Astrocyte (in vitro differentiated cells and primary cell): ENCODE results near the gene BRF1. TPM values are rescaled to one million over a fixed set of nuclear protein-coding genes. Genes with fewer than 3 reads are reported as not detected.
"Not testable (repeated sequence)": the region's sequence is repeated elsewhere in the genome, so short reads cannot be mapped to it uniquely, and the experiment has no call there.

Source experiments
- DNase-seq: peaks from one replicate; pipeline ENCODE4 v3.0.0-alpha.2; 2010; ENCODE audit warnings: low read depth
- FAIRE-seq: peaks from 2 replicates; lab custom pipeline; 2011; peaks lifted over from hg19 to GRCh38; lab: Jason Lieb, UNC
- H2AFZ ChIP-seq: 2 replicates; pipeline ENCODE4 v1.6.0; 2012; ENCODE audit warnings: low read depth, low read length, inconsistent platforms
- H3K27ac ChIP-seq: 2 replicates; pipeline ENCODE4 v1.5.1; 2011; ENCODE audit warnings: low read depth, low read length, inconsistent platforms
- H3K27me3 ChIP-seq: 2 replicates; pipeline ENCODE4 v1.6.0; 2011; ENCODE audit warnings: low read length, inconsistent platforms; ENCODE audit not compliant: insufficient read depth
- H3K36me3 ChIP-seq: 2 replicates; pipeline ENCODE4 v1.5.1; 2011; ENCODE audit warnings: low read length, inconsistent platforms; ENCODE audit not compliant: insufficient read depth
- H3K4me1 ChIP-seq: 2 replicates; pipeline ENCODE4 v1.5.1; 2011; ENCODE audit warnings: low read length, inconsistent platforms; ENCODE audit not compliant: insufficient read depth
- H3K4me2 ChIP-seq: 2 replicates; pipeline ENCODE4 v1.6.0; 2012; ENCODE audit warnings: low read length, inconsistent platforms
- H3K4me3 ChIP-seq: 2 replicates; pipeline ENCODE4 v1.5.1; 2011; ENCODE audit warnings: low read depth, mild to moderate bottlenecking, low read length, inconsistent platforms; ENCODE audit not compliant: insufficient read depth
- H3K79me2 ChIP-seq: 2 replicates; pipeline ENCODE4 v1.6.0; 2012; ENCODE audit warnings: mild to moderate bottlenecking, low read length, inconsistent platforms; ENCODE audit not compliant: insufficient read depth
- H3K9ac ChIP-seq: 2 replicates; pipeline ENCODE4 v1.6.0; 2012; ENCODE audit warnings: mild to moderate bottlenecking, low read length, inconsistent platforms
- H3K9me3 ChIP-seq: 2 replicates; pipeline ENCODE4 v1.5.1; 2012; ENCODE audit warnings: low read depth, mild to moderate bottlenecking, low read length, inconsistent platforms; ENCODE audit not compliant: insufficient read depth
- H4K20me1 ChIP-seq: 2 replicates; pipeline ENCODE4 v1.6.0; 2012; ENCODE audit warnings: low read length, inconsistent platforms; ENCODE audit not compliant: insufficient read depth
- H3K27ac Mint-ChIP-seq: one replicate; pipeline ENCODE4 v1.8.0; 2021; ENCODE audit warnings: mild to moderate bottlenecking, mixed read lengths; ENCODE audit not compliant: unreplicated experiment
- H3K27me3 Mint-ChIP-seq: one replicate; pipeline ENCODE4 v1.8.0; 2021; ENCODE audit warnings: low read depth, mixed read lengths; ENCODE audit not compliant: unreplicated experiment
- H3K36me3 Mint-ChIP-seq: one replicate; pipeline ENCODE4 v1.8.0; 2021; ENCODE audit warnings: low read depth, mixed read lengths; ENCODE audit not compliant: unreplicated experiment
- H3K4me1 Mint-ChIP-seq: one replicate; pipeline ENCODE4 v1.8.0; 2021; ENCODE audit warnings: low read depth, mixed read lengths; ENCODE audit not compliant: unreplicated experiment
- H3K4me3 Mint-ChIP-seq: one replicate; pipeline ENCODE4 v1.8.0; 2021; ENCODE audit warnings: mild to moderate bottlenecking, moderate library complexity, mixed read lengths; ENCODE audit not compliant: unreplicated experiment
- H3K9me3 Mint-ChIP-seq: one replicate; pipeline ENCODE4 v1.8.0; 2021; ENCODE audit warnings: mild to moderate bottlenecking, mixed read lengths; ENCODE audit not compliant: unreplicated experiment
- EZH2 ChIP-seq: IDR thresholded peaks from 2 replicates; pipeline ENCODE4 v1.6.1; 2012; ENCODE audit warnings: mild to moderate bottlenecking, low read length, inconsistent platforms; ENCODE audit not compliant: insufficient read depth
- total RNA-seq: library from RNA; stranded (reverse); gene quantifications from 2 replicates; pipeline ENCODE4 v1.2.1, GENCODE V29; 2021
- TF ChIP-seq, protein P1 (sequence below): IDR thresholded peaks from 2 replicates; pipeline ENCODE4 v1.5.1; 2011; ENCODE audit warnings: low read depth, mild to moderate bottlenecking, inconsistent platforms, low read length, moderate library complexity; ENCODE audit not compliant: insufficient read depth

Gene BRF1
- total RNA-seq, 1 donor from 2014 or later: 20.5 TPM

DNA sequence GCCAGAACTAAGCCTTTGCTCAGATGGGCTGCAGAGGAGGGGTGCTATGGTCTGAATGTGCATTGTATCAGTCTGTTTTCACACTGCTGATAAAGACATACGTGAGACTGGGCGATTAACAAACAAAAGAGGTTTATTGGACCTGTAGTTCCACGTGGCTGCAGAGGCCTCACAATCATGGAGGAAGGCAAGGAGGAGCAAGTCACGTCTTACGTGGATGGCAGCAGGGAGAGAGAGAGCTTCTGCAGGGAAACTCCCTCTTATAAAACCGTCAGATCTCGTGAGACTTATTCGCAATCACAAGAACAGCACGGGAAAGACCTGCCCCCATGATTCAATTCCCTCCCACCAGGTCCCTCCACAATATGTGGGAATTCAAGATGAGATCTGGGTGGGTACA is 3.8 kb upstream of the BRF1 start:
- no peaks in the 10 kb centered on the region for H3K27me3 Mint-ChIP-seq
- H3K27ac Mint-ChIP-seq: no peak overlapping the region

DNA sequence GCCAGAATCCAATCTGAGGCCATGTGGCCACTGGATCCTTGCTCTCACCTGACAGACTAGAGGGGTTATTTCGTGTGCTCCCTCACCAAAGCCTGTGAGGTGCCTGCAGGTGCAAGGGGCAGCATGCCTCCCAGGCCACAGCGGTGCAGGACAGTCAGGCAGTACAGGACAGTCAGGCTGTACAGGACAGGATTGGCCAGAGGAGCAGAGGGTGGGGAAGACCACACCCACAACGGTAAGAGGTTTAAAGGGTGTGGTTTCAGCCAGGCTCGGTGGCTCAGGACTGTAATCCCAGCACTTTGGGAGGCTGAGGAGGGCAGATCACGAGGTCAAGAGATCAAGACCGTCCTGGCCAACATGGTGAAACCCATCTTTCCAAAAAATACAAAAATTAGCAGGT is 3.1 kb upstream of the BRF1 start:
- Mint-ChIP-seq H3K27me3 (no peaks in the 10 kb centered on the region), H3K4me1 (peaks cover 4% of the 10 kb centered on the region), H3K36me3 (peaks cover 3% of the 10 kb centered on the region), H3K9me3 (no peaks in the 10 kb centered on the region), H3K4me3 (no peak overlapping the region), H3K27ac (no peak overlapping the region)
- Histone ChIP-seq H3K4me3 (no peak overlapping the region), H3K9me3 (no peaks in the 10 kb centered on the region), H3K27me3 (no peaks in the 10 kb centered on the region), H3K4me2 (no peak overlapping the region), H3K9ac (no peak overlapping the region), H3K4me1 (peaks cover 4% of the 10 kb centered on the region), H3K79me2 (peaks cover 14% of the 10 kb centered on the region), H3K36me3 (no peaks in the 10 kb centered on the region), H3K27ac (no peak overlapping the region), H4K20me1 (peaks cover 12% of the 10 kb centered on the region), H2AFZ (no peak overlapping the region)
- TF ChIP-seq EZH2: no peak
- DNase-seq: no peak
- no peak for FAIRE-seq

More for the DNA sequence above, 3.8 kb upstream of the BRF1 start:
- Histone ChIP-seq H3K27me3 (no peaks in the 10 kb centered on the region), H3K9ac (no peak overlapping the region), H3K4me3 (no peak overlapping the region), H3K27ac (no peak overlapping the region), H3K79me2 (peaks cover 8% of the 10 kb centered on the region), H4K20me1 (peaks cover 5% of the 10 kb centered on the region), H3K9me3 (no peaks in the 10 kb centered on the region), H2AFZ (no peak overlapping the region), H3K36me3 (no peaks in the 10 kb centered on the region), H3K4me2 (no peak overlapping the region), H3K4me1 (peaks cover 2% of the 10 kb centered on the region)
- no peak for TF ChIP-seq EZH2
- TF ChIP-seq, protein P1, sequence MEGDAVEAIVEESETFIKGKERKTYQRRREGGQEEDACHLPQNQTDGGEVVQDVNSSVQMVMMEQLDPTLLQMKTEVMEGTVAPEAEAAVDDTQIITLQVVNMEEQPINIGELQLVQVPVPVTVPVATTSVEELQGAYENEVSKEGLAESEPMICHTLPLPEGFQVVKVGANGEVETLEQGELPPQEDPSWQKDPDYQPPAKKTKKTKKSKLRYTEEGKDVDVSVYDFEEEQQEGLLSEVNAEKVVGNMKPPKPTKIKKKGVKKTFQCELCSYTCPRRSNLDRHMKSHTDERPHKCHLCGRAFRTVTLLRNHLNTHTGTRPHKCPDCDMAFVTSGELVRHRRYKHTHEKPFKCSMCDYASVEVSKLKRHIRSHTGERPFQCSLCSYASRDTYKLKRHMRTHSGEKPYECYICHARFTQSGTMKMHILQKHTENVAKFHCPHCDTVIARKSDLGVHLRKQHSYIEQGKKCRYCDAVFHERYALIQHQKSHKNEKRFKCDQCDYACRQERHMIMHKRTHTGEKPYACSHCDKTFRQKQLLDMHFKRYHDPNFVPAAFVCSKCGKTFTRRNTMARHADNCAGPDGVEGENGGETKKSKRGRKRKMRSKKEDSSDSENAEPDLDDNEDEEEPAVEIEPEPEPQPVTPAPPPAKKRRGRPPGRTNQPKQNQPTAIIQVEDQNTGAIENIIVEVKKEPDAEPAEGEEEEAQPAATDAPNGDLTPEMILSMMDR: no peak
- peaks cover 3% of the 10 kb centered on the region for H3K36me3 Mint-ChIP-seq
- DNase-seq (no peak), FAIRE-seq (no peak)
- H3K4me3 Mint-ChIP-seq: no peak overlapping the region
- H3K4me1 Mint-ChIP-seq: peaks cover 3% of the 10 kb centered on the region
- no peaks in the 10 kb centered on the region for H3K9me3 Mint-ChIP-seq

DNA sequence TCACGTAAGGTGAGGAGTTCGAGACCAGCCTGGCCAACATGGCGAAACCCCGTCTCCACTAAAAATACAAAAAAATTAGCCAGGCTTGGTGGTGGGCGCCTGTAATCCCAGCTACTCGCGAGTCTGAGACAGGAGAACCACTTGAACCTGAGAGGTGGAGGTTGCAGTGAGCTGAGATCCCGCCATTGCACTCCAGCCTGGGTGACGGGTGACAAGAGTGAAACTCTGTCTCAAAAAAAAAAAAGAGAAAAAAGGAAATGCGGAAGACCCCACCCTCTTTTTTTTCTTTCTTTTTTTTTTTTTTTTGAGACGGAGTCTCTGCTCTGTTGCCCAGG is 1.1 kb upstream of the BRF1 start:
- not testable (repeated sequence) for H3K4me1 Mint-ChIP-seq, H3K27ac Mint-ChIP-seq, H3K9me3 ChIP-seq, H3K27ac ChIP-seq, H3K36me3 ChIP-seq, FAIRE-seq, DNase-seq, H3K27me3 ChIP-seq, H3K27me3 Mint-ChIP-seq, H3K9ac ChIP-seq, H3K36me3 Mint-ChIP-seq, H3K9me3 Mint-ChIP-seq, H3K4me1 ChIP-seq
- peak overlapping the region; percentile 89 for H3K4me3 Mint-ChIP-seq
- Histone ChIP-seq H3K4me2 (peak overlapping the region; percentile 93), H2AFZ (peak overlapping the region; percentile 75), H3K79me2 (peaks cover 33% of the 10 kb centered on the region), H4K20me1 (peaks cover 25% of the 10 kb centered on the region), H3K4me3 (peak overlapping the region; percentile 84)
